Measurements from ENCODE around the gene PTPN9.

GRCh38 chr15:75428152-75428551 is 151.0 kb downstream of the PTPN9 start:
- TF ChIP-seq POLR2A (IDR thresholded peaks at IDR 0.05) = no peak
- no peak for TF ChIP-seq CTCF (IDR thresholded peaks at IDR 0.05)
- TF ChIP-seq POLR2AphosphoS5 (IDR thresholded peaks at IDR 0.05) = no peak
- no peak for TF ChIP-seq EP300 (IDR thresholded peaks at IDR 0.05)
